Epidermal melanocyte (primary cell): ENCODE results near the gene RAB6B.

ENCODE experiments used
- DNase-seq: peaks from one replicate; pipeline ENCODE4 v3.0.0; 2011; ENCODE audit warnings: low spot score; ENCODE audit not compliant: insufficient read length

RAB6B gene

DNA sequence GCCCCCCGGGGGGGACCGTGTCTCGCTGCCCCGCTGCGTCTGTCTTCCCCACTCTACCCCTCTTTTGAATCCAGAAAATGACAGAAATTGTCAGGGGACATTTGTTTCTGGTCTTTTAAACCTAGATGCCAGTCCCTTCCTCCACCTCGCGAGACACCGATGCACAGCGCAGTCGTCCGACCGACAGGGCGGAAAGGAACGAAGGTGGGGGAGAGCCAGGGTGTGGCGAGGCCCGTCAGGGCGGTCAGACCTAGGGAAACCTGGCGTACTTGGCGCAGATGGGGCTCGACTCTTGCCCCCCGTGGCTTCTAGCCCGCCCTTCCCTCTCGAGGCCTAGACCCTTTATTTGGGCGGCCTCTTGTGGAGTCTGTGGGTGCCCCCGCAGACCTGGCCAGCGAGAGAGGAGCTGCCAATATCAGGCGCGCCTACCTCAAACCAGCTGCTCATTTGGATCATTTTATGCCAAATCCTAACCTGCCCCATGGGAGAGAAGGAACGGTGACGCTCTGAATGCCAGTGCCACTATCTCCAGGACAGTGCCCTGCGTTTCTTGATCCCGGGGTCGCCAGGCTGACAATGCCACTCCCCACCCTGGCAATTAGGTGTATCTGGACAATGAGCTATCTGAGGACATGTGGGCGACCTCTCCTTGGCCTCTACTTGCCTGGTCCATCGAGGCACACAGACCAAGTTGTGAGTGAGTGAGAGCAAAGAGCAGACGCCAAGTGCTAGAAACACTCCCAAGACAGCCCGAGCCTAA, 500 bp upstream of the RAB6B start:
- no peak for DNase-seq

DNA sequence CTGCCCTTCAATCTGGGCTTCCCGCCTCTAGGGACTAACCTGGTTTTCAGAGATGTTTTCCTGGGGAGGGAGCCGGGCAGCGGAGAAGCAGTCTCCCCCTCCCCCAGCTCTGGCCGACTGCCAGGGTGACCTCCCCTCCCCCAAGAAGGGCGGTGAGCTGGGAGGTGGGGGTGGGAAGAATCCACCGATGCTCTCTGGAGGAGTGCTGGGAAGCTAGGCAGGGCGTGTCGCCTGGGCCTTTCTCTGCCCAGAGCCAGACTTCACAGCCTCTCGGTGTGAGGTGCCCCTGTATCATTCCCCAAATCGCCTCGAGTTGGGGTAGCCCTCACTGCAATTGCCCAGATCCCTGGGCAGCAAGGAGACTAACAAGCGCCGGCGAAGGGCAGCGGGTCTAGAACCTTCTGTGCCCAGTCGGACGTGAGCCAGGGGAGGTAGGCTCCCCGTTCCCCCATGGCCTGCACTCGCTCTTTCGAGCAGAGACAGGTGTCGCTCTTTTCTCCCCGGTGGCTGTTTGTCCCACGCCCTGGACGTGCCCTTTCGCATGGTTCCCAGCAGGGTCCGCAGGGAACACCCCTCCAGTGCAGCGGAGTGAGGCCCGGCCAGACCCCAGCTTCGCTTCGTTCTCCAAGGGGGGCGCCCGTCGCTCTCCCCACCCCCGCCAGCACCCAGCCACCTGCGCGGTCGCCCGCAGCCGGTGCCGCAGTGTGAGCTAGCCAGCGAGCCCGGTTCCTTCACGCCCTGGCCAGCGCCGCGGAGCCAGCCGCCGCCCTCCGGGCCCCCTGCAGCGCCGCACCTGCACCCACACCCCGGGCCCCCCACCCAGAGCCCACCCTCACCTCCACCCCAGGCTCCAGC, 1.1 kb downstream of the RAB6B start:
- no peak for DNase-seq

DNA sequence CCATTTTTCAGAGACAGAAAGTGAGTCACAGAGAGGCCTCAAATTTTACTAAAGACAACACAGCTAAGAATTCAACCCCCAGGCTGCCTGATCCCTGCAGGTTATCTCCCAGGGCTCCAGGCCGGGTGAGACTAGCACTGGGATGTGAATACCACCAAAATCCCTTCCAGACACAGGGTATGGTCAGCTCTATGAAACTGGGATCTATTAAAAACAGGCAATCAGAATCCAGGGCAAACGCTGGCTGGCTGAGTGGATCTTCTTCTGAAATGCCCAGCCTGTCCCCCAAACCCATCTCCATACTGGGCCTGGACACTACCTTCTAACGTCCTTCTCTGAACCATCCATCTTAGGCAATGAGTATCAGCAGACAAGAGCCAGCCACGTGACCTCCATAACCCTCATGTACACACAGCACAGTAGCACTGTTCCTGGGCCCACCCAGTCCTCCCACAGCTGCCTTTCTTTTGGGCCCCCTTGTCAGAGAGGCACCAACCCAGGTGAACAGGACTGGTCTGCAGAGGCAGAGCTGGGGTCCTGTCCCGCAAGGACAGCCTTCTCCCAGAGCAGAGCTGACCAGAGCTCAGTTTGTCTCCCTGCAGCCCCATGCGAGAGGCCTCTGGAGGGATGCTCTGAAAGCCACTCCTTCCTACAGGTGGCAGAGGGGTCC, 1.9 kb downstream of the RAB6B start:
- no peak for DNase-seq

DNA sequence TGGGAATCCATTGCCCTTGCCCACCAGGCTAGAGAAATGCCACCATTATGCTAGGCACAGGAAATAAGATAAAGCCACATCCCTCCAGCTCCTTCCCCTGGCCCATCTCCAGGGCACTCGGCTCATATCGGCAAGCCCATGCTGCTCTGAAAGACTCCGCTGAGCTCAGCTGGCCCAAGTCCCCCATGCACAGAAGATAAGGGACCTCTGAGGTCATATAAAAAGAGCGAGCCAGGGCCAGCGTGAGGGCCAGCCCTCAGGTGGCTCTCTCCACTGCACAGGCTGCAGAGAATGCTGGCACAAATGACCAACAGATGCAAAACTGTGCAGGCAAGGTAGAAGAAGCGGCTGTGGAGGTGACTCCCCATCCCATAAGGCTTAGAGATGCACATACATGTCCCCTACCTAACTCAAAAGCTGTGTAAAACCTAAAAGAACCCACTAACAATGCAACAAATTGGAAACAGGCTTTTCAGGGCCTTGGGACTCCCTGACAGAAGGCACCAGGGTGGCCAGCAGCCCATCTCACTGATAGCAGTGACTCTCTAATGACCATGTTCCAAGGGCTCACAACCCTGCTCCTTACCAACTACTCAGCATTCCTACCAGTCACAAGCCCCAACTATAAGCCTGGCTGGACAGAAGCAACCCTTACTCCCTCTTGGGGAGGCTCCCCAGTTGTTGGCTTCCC, 3.0 kb downstream of the RAB6B start:
- DNase-seq = no peak

DNA sequence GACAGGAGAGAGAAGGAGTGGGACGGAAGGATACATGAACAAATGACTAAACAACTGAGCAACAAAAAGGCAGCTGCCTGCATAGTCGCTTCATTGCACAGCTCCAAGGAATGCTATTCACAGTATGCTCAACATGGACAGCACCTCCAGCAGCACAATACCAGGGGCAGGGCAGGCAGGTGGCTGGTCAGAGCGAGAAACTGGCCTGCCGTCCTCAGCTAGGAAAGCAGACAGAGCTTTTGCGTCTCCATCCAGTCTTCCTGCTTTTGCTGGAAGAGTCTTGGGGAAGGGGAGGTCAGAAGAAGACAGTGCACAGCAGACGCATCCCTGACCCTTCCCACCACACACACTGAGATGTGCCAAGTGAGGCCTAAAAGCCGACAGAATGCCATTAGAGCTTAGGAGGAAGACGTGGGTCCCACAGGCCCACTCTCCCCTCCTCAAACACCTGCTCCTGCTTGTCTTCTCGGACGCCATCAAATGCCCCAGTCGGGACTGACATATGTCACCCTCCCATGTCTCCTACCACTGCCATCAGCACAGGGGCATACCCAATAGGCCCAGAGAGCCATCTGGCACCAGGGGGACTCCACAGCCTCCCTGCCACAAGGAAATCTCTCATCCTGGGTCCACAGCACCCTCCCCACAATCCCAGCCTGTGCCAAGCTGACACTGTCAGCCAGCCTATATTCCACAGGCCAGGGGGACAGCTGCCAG, 3.9 kb downstream of the RAB6B start:
- no peak for DNase-seq

DNA sequence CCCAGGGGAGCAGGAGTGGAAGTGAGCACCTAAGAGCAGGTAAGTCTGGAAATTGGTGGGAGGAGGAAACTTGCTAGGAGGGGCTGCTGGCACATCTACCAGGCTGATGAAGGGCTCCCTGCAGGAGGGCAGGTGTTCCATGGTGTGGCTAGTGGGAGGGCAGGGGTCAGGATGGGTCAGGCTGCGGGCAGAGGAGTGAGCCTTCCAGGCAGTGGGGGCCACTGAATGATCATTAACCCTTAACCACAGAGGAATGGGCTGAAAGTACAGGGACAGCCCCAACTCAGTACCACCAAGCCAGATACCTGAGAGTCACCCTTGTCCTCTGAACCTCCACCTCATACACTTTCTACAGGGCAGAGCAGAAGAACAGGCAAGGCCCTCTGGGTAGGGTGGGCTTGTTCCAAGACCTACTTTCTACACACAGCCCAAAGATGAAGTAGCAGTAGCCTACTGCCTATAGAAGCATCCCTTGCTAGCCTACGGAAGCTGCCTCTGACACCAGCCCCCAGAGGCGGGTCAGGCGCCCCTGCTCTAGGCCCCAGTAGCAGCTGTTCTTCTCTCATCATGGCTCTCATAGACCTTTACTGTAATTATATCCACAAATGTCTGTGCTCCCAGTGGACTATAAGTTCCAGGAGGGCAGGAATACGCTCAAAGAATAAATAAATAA, 4.6 kb downstream of the RAB6B start:
- no peak for DNase-seq

DNA sequence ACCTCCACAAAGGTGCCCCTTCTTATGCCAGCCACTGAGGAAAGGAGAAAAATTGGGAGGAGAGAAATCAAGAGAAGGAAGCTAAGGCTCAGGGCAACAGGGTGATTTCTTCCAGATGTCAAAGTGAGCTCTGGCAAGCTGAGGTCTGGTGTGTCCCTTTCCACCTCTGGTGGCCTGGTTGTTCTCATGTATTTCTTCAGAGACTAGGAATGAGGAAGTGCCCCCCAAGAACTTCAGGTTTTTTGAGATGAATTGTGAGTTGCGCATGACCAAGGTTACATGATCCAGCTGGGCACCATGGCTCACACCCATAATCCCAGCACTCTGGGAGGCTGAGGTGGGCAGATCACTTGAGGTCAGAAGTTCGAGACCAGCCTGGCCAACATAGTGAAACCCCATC, 5.6 kb downstream of the RAB6B start:
- DNase-seq = no peak

DNA sequence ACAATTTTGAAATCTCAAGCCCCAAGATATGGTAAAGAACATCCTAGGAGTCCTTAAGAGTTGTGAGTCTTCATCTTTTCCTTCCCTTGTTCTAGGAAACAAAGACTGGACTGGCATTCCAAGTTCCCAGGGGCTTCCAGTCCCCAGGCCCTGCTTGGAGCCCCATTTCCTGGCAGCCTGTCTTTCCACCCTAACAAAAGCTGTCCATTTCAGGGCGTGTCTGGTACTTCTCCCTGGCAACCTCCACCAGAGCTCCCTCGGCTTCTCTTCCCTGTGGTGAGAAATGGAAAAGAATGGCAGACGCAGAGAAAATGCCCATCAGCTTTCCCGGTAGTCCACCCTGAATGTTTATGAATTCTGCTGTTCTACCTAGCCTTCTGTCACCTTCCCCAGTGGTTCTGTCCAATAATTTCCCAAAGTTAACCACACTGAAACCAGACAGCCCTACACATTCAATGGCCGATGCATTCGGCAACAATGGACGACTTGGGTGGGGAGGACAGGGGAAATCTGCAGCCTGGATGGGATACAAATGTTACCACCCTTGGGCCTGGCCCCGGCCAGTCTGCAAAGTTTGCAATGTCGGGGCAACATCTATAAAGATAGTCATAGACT, 6.8 kb downstream of the RAB6B start:
- DNase-seq = no peak

DNA sequence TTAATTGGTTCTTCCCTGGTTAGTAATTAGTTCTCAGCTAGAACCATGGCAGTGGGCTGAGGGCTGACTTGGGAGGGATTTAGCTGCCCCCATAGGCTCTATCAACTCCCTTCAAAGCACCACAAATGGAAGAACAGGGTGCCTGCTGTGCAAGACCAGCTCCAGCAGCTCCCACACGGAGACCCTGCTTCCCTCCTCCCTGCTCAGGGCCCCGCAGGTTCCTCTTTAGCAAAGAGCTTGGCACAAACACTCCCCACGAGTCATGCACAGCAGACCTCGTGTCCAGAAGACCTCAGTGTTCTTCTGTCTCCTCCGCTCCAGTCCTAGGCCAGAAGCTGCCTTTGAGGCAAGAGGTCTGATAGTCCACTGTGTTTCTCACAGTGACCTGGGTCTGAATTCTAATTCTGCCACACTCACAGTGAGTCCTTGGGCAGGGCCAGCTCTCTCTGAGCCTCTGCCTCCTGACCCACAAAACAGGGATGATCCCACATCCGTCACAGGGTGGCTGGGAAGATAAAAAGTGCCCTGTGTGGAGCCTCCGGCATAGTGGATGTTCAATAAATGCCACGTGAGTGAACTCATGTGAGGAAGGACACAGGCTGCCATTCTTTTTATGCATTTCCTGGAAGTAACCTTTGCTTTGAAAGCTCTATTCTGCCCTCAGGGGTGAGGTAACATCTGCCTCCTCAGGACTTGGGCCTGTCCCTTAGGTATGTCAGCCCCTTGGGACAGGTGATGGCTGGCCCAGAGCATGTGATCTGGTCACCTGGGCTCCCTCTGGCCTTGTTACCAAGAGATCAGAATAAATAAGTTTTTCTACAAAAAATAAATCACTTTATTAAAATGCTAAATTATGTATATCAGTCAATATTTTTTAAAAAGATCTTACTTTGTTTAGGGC, 7.6 kb downstream of the RAB6B start:
- no peak for DNase-seq

DNA sequence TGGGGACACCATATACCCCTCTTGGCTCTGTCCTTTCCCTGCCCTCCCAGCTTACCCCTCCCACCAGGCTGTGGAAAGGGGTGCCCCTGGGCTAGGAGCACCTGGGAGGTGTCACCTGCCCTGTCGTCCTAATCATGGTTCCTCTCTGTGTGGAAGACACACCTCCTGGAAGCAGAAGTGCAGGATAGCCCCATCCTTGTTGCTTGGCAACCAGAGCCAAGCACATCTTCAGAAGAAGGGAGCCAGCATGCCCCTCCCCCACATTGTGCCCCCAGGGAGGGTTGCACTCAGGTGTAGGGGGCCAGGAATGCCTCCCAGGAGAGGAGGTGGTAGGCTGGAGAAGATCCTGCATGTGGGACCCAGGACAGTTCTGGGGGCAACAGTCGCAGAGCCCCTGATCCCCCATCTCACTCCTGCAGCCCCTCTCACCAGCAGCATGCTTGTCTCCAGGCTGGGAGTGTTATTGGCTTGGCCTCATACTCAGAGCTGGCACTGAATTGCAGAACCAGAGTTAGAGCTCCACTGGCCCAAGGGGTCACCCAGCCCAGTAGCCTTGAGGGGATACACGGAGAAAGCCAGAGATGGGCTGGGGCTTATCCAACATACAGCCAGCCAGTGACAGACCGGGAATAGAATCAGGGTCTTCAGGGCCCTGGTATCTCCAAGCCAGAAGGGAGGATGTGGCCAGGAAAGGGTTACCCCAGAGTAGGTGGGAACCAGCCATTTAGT, 8.4 kb downstream of the RAB6B start:
- no peak for DNase-seq

DNA sequence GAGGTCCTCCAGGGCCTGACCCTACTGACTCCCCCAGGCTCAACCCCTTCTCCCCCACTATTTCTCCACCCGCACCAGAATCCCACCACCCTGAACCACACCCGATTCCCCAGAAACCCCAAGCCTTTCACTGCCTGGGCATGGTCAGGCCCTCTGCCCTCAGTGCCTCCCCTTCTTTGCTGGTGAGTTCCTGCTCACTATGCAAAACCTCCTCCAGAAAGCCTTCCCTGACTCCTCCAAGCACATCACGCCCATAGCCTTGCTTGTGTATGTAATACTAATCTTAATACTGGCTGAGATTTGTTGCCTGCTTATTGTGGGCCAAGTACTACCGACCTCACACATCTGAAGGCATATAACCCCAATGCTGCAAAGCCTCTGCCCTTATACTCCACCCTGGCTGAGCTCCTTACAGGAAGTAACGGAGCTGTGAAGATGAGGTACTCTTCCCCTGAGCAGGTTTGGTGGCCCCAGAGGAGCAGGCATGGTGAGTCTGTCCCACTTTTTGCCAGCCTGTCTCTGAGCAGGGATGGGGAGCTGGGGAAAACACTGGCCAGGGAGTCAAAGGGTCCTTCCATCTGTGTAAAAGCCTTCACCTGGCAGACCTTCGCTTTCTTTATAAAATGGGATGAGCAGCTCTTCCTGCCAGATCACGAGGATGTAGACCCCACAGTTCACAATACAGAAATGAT, 9.5 kb downstream of the RAB6B start:
- DNase-seq = no peak

DNA sequence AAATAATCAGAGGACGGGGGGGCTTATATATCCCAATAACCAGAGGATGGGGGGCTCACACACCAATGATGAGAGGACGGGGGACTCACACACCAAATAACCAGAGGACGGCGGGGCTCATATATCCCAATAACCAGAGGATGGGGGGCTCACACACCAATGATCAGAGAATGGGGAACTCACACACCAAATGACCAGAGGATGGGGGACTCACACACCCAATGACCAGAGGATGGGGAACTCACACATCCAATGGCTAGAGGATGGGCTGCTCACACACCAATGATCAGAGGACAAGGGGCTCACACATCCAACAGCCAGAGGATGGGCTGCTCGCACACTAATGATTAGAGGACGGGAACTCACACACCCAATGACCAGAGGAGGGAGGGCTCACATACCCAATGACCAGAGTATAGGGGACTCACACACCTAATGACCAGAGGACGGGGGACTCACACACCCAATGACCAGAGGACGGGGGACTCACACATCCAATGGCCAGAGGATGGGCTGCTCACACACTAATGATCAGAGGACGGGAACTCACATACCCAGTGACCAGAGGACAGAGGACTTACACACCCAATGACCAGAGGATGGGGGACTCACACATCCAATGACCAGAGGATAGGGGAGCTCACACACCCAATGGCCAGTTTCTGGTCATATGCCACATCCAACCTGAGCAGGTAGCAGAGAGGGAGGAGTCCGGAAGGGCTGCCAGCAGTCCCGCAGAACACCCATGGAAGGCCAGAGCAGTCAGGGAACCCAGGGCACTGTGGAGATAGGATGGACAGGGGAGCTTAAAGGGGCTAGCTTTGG, 10.6 kb downstream of the RAB6B start:
- DNase-seq = no peak

DNA sequence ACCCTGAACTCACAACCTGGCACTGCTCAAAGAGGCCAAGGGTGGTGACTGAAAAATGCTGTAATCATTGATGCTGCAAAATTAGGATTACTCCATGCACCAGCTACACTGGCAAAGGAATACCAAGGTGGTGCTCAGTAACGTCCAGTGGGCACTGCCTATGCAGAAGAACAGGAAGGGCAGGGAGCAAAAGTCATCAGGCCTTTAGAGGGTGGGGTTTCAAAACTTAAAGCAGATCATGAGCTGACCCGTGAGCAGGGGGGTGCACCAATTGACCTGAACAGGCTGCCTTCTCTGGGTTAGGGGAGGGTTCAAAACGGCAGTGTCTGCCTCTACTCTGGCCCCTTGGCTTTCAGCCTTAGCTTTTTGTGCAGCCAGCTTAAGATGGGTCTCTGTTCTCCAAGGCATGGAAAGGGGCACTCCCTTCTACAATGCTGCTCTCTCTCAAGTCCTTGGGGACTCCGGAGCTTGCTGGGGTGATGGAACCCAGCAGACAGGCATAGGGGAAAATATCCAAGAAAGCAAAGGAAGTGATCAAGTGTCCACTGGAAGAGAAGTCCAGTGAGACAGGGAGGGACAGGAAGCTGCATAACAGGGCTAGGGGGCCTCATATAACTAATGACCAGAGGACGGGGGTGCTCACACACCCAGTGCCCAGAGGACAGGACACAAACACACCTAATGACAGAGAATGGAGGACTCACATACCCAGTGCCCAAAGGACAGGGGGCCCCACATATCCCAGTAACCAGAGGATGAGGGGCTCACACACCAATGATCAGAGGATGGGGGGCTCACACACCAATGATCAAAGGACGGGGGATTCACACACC, 11.4 kb downstream of the RAB6B start:
- no peak for DNase-seq

DNA sequence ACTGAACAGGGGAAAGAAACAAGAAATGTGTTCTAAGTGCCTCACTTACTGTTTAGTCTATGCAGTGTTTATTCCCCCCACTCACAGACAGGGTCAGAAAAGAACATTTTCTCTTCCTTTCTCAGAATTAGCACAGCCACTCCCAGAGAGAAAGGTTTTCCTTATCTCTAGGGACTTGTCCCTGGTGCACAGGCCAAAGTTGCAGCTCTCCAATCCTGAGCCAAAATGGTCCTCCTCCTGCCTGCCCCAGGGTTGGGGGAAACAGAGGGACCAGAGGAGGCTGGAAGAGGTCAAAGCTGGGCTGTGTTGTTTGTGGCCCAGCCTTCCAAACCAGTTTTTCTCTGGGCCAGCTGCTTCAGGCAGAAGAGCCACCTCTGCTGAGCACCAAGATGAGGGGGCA, 12.0 kb downstream of the RAB6B start:
- DNase-seq = no peak

DNA sequence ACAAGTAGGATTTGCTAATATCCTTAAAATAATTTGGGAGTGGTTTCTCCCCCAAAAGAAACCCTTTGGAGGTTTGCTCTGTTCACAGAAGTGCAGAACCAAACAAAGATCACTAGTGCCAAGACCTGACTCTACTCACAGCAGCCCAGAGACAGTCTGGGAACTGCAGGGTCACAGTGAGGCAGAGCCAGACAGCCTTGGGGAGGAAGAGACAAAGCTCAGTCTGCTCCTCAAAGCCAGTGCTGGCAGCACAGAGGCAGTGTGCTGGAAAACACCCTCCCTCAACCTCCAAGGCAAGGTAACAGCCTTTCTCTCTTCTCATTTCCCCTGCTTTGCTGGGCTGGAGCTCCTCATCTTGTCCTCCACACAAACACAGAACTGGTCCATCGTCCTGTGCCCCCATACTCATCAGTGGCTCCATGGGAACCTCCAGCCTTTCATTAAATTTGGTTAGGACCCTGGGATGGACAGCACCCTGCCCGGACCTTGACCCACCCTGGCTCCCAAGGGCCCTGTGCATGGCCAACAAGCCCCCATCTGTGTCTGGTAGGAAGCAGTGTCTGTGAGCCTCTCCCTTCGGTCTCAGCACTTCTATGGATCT, 12.6 kb downstream of the RAB6B start:
- no peak for DNase-seq
